NCI-H748 treated with DMSO at 0.1 percent for 48 hours (cell line): Measurements from ENCODE around the gene CLTCL1.
A peak's percentile ranks its signal among the peaks of the same experiment; 100 is the strongest.

ENCODE experiments used
- DNase-seq: peaks from one replicate; lab custom pipeline; 2025; lab: John Stamatoyannopoulos, UW

The CLTCL1 gene

GRCh38 chr22:19244600-19245352, 46.7 kb downstream of the CLTCL1 start:
- DNase-seq: no peak

- no peak for DNase-seq
Observed at GRCh38 chr22:19242699-19243098, 48.8 kb downstream of the CLTCL1 start.

- no peak for DNase-seq
Observed at GRCh38 chr22:19241593-19241906, 50.0 kb downstream of the CLTCL1 start.

GRCh38 chr22:19240813-19241592, 50.5 kb downstream of the CLTCL1 start:
- DNase-seq: no peak

GRCh38 chr22:19239464-19239863, 52.1 kb downstream of the CLTCL1 start:
- DNase-seq: no peak

GRCh38 chr22:19238900-19239299, 52.6 kb downstream of the CLTCL1 start:
- no peak for DNase-seq

- no peak for DNase-seq
Observed at GRCh38 chr22:19235874-19236273, 55.6 kb downstream of the CLTCL1 start.

- DNase-seq: no peak
Observed at GRCh38 chr22:19234126-19234896, 57.2 kb downstream of the CLTCL1 start.

GRCh38 chr22:19233189-19233661, 58.3 kb downstream of the CLTCL1 start:
- no peak for DNase-seq

- DNase-seq: peak; percentile 90
Observed at GRCh38 chr22:19232623-19233022, 58.9 kb downstream of the CLTCL1 start.

- DNase-seq: peak; percentile 34
Observed at GRCh38 chr22:19231986-19232385, 59.5 kb downstream of the CLTCL1 start.

- no peak for DNase-seq
Observed at GRCh38 chr22:19229600-19229999, 61.9 kb downstream of the CLTCL1 start.

- no peak for DNase-seq
Observed at GRCh38 chr22:19228179-19228578, 63.3 kb downstream of the CLTCL1 start.

- no peak for DNase-seq
Observed at GRCh38 chr22:19226428-19226827, 65.1 kb downstream of the CLTCL1 start.

- no peak for DNase-seq
Observed at GRCh38 chr22:19225560-19225959, 66.0 kb downstream of the CLTCL1 start.

- no peak for DNase-seq
Observed at GRCh38 chr22:19224985-19225384, 66.5 kb downstream of the CLTCL1 start.

GRCh38 chr22:19224557-19224956, 67.0 kb downstream of the CLTCL1 start:
- DNase-seq: no peak

GRCh38 chr22:19223617-19224016, 67.9 kb downstream of the CLTCL1 start:
- DNase-seq: no peak

GRCh38 chr22:19223110-19223509, 68.4 kb downstream of the CLTCL1 start:
- DNase-seq: no peak

GRCh38 chr22:19222242-19223005, 69.1 kb downstream of the CLTCL1 start:
- no peak for DNase-seq

- DNase-seq: no peak
Observed at GRCh38 chr22:19220867-19221266, 70.7 kb downstream of the CLTCL1 start.
